Immature natural killer cell (primary cell): ENCODE measurements around the gene CFAP300. TPM values are rescaled to one million over a fixed set of nuclear protein-coding genes. Genes with fewer than 3 reads are reported as not detected.

Source experiments
- DNase-seq, 3 donors: peaks; one replicate each; pipeline ENCODE4 v3.0.0; 2022; ENCODE audit warnings: mixed read lengths in 1 of 3
- H3K27ac Mint-ChIP-seq, 6 donors: one replicate each; pipeline ENCODE4 v1.8.0; 2020; ENCODE audit warnings: mixed read lengths in 6 of 6, mild to moderate bottlenecking in 5 of 6, inconsistent platforms in 4 of 6, moderate library complexity in 3 of 6
- H3K27me3 Mint-ChIP-seq, 3 donors: one replicate each; pipeline ENCODE4 v1.8.0; 2020 to 2021; ENCODE audit warnings: low read depth in 3 of 3, mild to moderate bottlenecking in 3 of 3, mixed read lengths in 3 of 3, moderate library complexity in 3 of 3, inconsistent platforms in 1 of 3
- H3K36me3 Mint-ChIP-seq, 3 donors: one replicate each; pipeline ENCODE4 v1.8.0; 2020; ENCODE audit warnings: mixed read lengths in 3 of 3, inconsistent platforms in 2 of 3, mild to moderate bottlenecking in 2 of 3
- H3K4me1 Mint-ChIP-seq, 2 donors: one replicate each; pipeline ENCODE4 v1.8.0; 2020; ENCODE audit warnings: inconsistent platforms in 2 of 2, mild to moderate bottlenecking in 2 of 2, mixed read lengths in 2 of 2, moderate library complexity in 1 of 2
- H3K4me3 Mint-ChIP-seq, 5 donors: one replicate each; pipeline ENCODE4 v1.8.0; 2020; ENCODE audit warnings: mild to moderate bottlenecking in 5 of 5, mixed read lengths in 5 of 5, inconsistent platforms in 3 of 5, moderate library complexity in 3 of 5
- H3K9me3 Mint-ChIP-seq, 6 donors: one replicate each; pipeline ENCODE4 v1.8.0; 2020; ENCODE audit warnings: mild to moderate bottlenecking in 6 of 6, mixed read lengths in 6 of 6, inconsistent platforms in 4 of 6, moderate library complexity in 3 of 6
- polyA plus RNA-seq, 3 donors: library from polyadenylated mRNA; unstranded; fragments of 300-500 nt; fragmentation: Illumina TruSeq; gene quantifications; one replicate each; pipeline ENCODE4 v1.2.3, GENCODE V29; 2021

Gene CFAP300
- polyA plus RNA-seq, result not detected

- Mint-ChIP-seq H3K9me3 (peaks cover 1 to 17% (median 4%) of the 10 kb centered on the region in 6 donors), H3K4me1 (peaks cover 2 to 6% of the 10 kb centered on the region in 2 donors), H3K4me3 (peak within 1 kb of the TSS; percentile 27 to 66 (median 31)), H3K27me3 (peaks cover 12 to 27% (median 20%) of the 10 kb centered on the region in 3 donors), H3K27ac (no peak within 1 kb of the TSS), H3K36me3 (peaks cover 0 to 3% (median 0%) of the 10 kb centered on the region in 3 donors)
- DNase-seq, result peak in 1 of 3 donors; percentile 12
Observed at GRCh38 chr11:102047305-102047924, at the start of gene CFAP300. Gene CFAP300 (plus strand): TSS chr11:102047437. CDS start chr11:102047471, 34 bp downstream.

GRCh38 chr11:102001657-102002338 is 45.4 kb upstream of the CFAP300 start:
- Mint-ChIP-seq H3K4me3 (no peak overlapping the region), H3K27ac (peak overlapping the region in 1 of 6 donors; percentile 74), H3K9me3 (no peaks in the 10 kb centered on the region), H3K4me1 (no peaks in the 10 kb centered on the region), H3K36me3 (peaks cover 8 to 13% (median 12%) of the 10 kb centered on the region in 3 donors), H3K27me3 (no peaks in the 10 kb centered on the region)
- DNase-seq, result no peak

GRCh38 chr11:102004220-102004619 is 43.0 kb upstream of the CFAP300 start:
- no peaks in the 10 kb centered on the region for H3K27me3 Mint-ChIP-seq
- H3K4me1 Mint-ChIP-seq, result peaks cover 2 to 6% of the 10 kb centered on the region in 2 donors
- peaks cover 3 to 4% (median 3%) of the 10 kb centered on the region in 3 donors for H3K36me3 Mint-ChIP-seq
- no peaks in the 10 kb centered on the region for H3K9me3 Mint-ChIP-seq
- DNase-seq, result no peak
- H3K4me3 Mint-ChIP-seq, result no peak overlapping the region
- H3K27ac Mint-ChIP-seq, result peak overlapping the region in 1 of 6 donors; percentile 28

- Mint-ChIP-seq H3K36me3 (peaks cover 0 to 3% (median 3%) of the 10 kb centered on the region in 3 donors), H3K27ac (peak overlapping the region in 1 of 6 donors; percentile 49), H3K4me1 (peaks cover 2 to 6% of the 10 kb centered on the region in 2 donors), H3K9me3 (no peaks in the 10 kb centered on the region), H3K27me3 (peaks cover 0 to 5% (median 5%) of the 10 kb centered on the region in 3 donors), H3K4me3 (no peak overlapping the region)
- no peak for DNase-seq
Observed at GRCh38 chr11:102005306-102005705, 41.9 kb upstream of the CFAP300 start.

- H3K36me3 Mint-ChIP-seq, result peaks cover 0 to 3% (median 0%) of the 10 kb centered on the region in 3 donors
- no peak overlapping the region for H3K4me3 Mint-ChIP-seq
- no peak overlapping the region for H3K27ac Mint-ChIP-seq
- H3K9me3 Mint-ChIP-seq, result no peaks in the 10 kb centered on the region
- DNase-seq, result no peak
- peaks cover 2 to 6% of the 10 kb centered on the region in 2 donors for H3K4me1 Mint-ChIP-seq
- H3K27me3 Mint-ChIP-seq, result peaks cover 0 to 6% (median 5%) of the 10 kb centered on the region in 3 donors
Observed at GRCh38 chr11:102006835-102007566, 40.2 kb upstream of the CFAP300 start.

GRCh38 chr11:102007567-102008437 is 39.4 kb upstream of the CFAP300 start:
- no peak overlapping the region for H3K27ac Mint-ChIP-seq
- peak; percentile 37 to 51 (median 50) for DNase-seq
- no peak overlapping the region for H3K4me3 Mint-ChIP-seq
- H3K36me3 Mint-ChIP-seq, result no peaks in the 10 kb centered on the region
- peaks cover 0 to 6% (median 5%) of the 10 kb centered on the region in 3 donors for H3K27me3 Mint-ChIP-seq
- peaks cover 2 to 6% of the 10 kb centered on the region in 2 donors for H3K4me1 Mint-ChIP-seq
- no peaks in the 10 kb centered on the region for H3K9me3 Mint-ChIP-seq

- Mint-ChIP-seq H3K4me3 (no peak overlapping the region), H3K36me3 (no peaks in the 10 kb centered on the region), H3K9me3 (no peaks in the 10 kb centered on the region), H3K4me1 (peaks cover 2 to 6% of the 10 kb centered on the region in 2 donors), H3K27ac (no peak overlapping the region), H3K27me3 (peaks cover 0 to 6% (median 5%) of the 10 kb centered on the region in 3 donors)
- no peak for DNase-seq
Observed at GRCh38 chr11:102010776-102011494, 36.3 kb upstream of the CFAP300 start.

GRCh38 chr11:102012946-102013345 is 34.3 kb upstream of the CFAP300 start:
- Mint-ChIP-seq H3K4me1 (peaks cover 0 to under 1% of the 10 kb centered on the region in 2 donors), H3K4me3 (no peak overlapping the region), H3K9me3 (no peaks in the 10 kb centered on the region), H3K27me3 (peaks cover 0 to 6% (median 5%) of the 10 kb centered on the region in 3 donors), H3K27ac (no peak overlapping the region), H3K36me3 (no peaks in the 10 kb centered on the region)
- DNase-seq, result no peak

- Mint-ChIP-seq H3K27me3 (peaks cover 0 to 6% (median 3%) of the 10 kb centered on the region in 3 donors), H3K4me3 (no peak overlapping the region), H3K27ac (no peak overlapping the region), H3K9me3 (no peaks in the 10 kb centered on the region), H3K36me3 (no peaks in the 10 kb centered on the region), H3K4me1 (no peaks in the 10 kb centered on the region)
- DNase-seq, result no peak
Observed at GRCh38 chr11:102014756-102015155, 32.5 kb upstream of the CFAP300 start.

GRCh38 chr11:102017026-102017425 is 30.2 kb upstream of the CFAP300 start:
- no peak for DNase-seq
- Mint-ChIP-seq H3K27ac (no peak overlapping the region), H3K36me3 (no peaks in the 10 kb centered on the region), H3K4me1 (no peaks in the 10 kb centered on the region), H3K4me3 (no peak overlapping the region), H3K27me3 (no peaks in the 10 kb centered on the region), H3K9me3 (no peaks in the 10 kb centered on the region)

GRCh38 chr11:102026217-102026616 is 21.0 kb upstream of the CFAP300 start:
- DNase-seq, result no peak
- H3K36me3 Mint-ChIP-seq, result no peaks in the 10 kb centered on the region
- H3K9me3 Mint-ChIP-seq, result peaks cover 0 to 4% (median 0%) of the 10 kb centered on the region in 6 donors
- no peaks in the 10 kb centered on the region for H3K4me1 Mint-ChIP-seq
- no peak overlapping the region for H3K27ac Mint-ChIP-seq
- H3K27me3 Mint-ChIP-seq, result peaks cover 0 to 19% (median 3%) of the 10 kb centered on the region in 3 donors
- H3K4me3 Mint-ChIP-seq, result no peak overlapping the region

- Mint-ChIP-seq H3K9me3 (peaks cover 0 to 4% (median 0%) of the 10 kb centered on the region in 6 donors), H3K36me3 (no peaks in the 10 kb centered on the region), H3K27me3 (peaks cover 0 to 19% (median 3%) of the 10 kb centered on the region in 3 donors), H3K4me3 (no peak overlapping the region), H3K4me1 (no peaks in the 10 kb centered on the region), H3K27ac (no peak overlapping the region)
- no peak for DNase-seq
Observed at GRCh38 chr11:102026959-102027358, 20.3 kb upstream of the CFAP300 start.
